Osteoblast (primary cell): ENCODE measurements around the gene TRABD2A. TPM values are rescaled to one million over a fixed set of nuclear protein-coding genes. Genes with fewer than 3 reads are reported as not detected.

Source experiments
- DNase-seq: peaks from one replicate; pipeline ENCODE4 v3.0.0; 2011; ENCODE audit warnings: low spot score, mixed read lengths; ENCODE audit not compliant: insufficient read length; ENCODE audit errors: missing footprints
- H2AFZ ChIP-seq: 2 replicates; pipeline ENCODE4 v1.6.0; 2011; ENCODE audit warnings: mild to moderate bottlenecking, low read length
- H3K27ac ChIP-seq: 2 replicates; pipeline ENCODE4 v1.5.1; 2011; ENCODE audit warnings: mild to moderate bottlenecking, low read depth, low read length, moderate library complexity
- H3K27me3 ChIP-seq: 2 replicates; pipeline ENCODE4 v1.6.0; 2012; ENCODE audit warnings: mild to moderate bottlenecking, control low read depth, inconsistent platforms, low read length, moderate library complexity; ENCODE audit not compliant: insufficient read depth
- H3K36me3 ChIP-seq: 2 replicates; pipeline ENCODE4 v1.5.1; 2011; ENCODE audit warnings: mild to moderate bottlenecking, low read length, control low read depth, moderate library complexity; ENCODE audit not compliant: insufficient read depth
- H3K4me1 ChIP-seq: 2 replicates; pipeline ENCODE4 v1.5.1; 2011; ENCODE audit warnings: mild to moderate bottlenecking, low read length, control low read depth, moderate library complexity; ENCODE audit not compliant: insufficient read depth
- H3K4me2 ChIP-seq: 2 replicates; pipeline ENCODE4 v1.6.0; 2011; ENCODE audit warnings: mild to moderate bottlenecking, low read length; ENCODE audit not compliant: insufficient read depth
- H3K4me3 ChIP-seq: fragments of 200-600 bp; sonication (generic); 3 replicates; pipeline ENCODE4 v1.5.1; 2012; ENCODE audit warnings: mild to moderate bottlenecking, low read length, inconsistent platforms; ENCODE audit not compliant: insufficient read depth
- H3K79me2 ChIP-seq: 2 replicates; pipeline ENCODE4 v1.6.0; 2012; ENCODE audit warnings: mild to moderate bottlenecking, low read length, control low read depth, inconsistent platforms; ENCODE audit not compliant: insufficient read depth
- H3K9me3 ChIP-seq: 2 replicates; pipeline ENCODE4 v1.5.1; 2011; ENCODE audit warnings: low read depth, low read length, control low read depth
- H4K20me1 ChIP-seq: 2 replicates; pipeline ENCODE4 v1.6.0; 2012; ENCODE audit warnings: mild to moderate bottlenecking, low read length, control low read depth; ENCODE audit not compliant: insufficient read depth
- CTCF ChIP-seq: IDR thresholded peaks from 2 replicates; pipeline ENCODE4 v1.5.1; 2011; ENCODE audit warnings: mild to moderate bottlenecking, low read depth, low read length, moderate library complexity; ENCODE audit errors: extremely low read depth
- total RNA-seq: library from RNA; depleted of rRNA; stranded (reverse); fragments of >200 nt; gene quantifications from 2 replicates; pipeline ENCODE4 v1.2.3, GENCODE V29; 2012

TRABD2A gene
- total RNA-seq, 1 donor = 2.9 TPM

- H3K4me2 ChIP-seq = no peak overlapping the region
- peaks cover 24% of the 10 kb centered on the region for H3K4me1 ChIP-seq
- no peaks in the 10 kb centered on the region for H3K79me2 ChIP-seq
- no peaks in the 10 kb centered on the region for H3K27me3 ChIP-seq
- H3K27ac ChIP-seq = no peak overlapping the region
- no peaks in the 10 kb centered on the region for H3K36me3 ChIP-seq
- TF ChIP-seq CTCF = no peak
- no peaks in the 10 kb centered on the region for H4K20me1 ChIP-seq
- no peaks in the 10 kb centered on the region for H3K9me3 ChIP-seq
- no peak overlapping the region for H2AFZ ChIP-seq
- no peak for DNase-seq
- H3K4me3 ChIP-seq = no peak overlapping the region
These were observed 5.9 kb upstream of the TRABD2A start for GRCh38 chr2:84886791-84887190.

- H4K20me1 ChIP-seq = no peaks in the 10 kb centered on the region
- H3K79me2 ChIP-seq = no peaks in the 10 kb centered on the region
- H3K9me3 ChIP-seq = no peaks in the 10 kb centered on the region
- H3K27ac ChIP-seq = no peak overlapping the region
- H3K4me3 ChIP-seq = no peak overlapping the region
- no peak for DNase-seq
- peaks cover 7% of the 10 kb centered on the region for H3K27me3 ChIP-seq
- H3K4me1 ChIP-seq = peaks cover 33% of the 10 kb centered on the region
- H3K4me2 ChIP-seq = no peak overlapping the region
- no peaks in the 10 kb centered on the region for H3K36me3 ChIP-seq
- H2AFZ ChIP-seq = peak overlapping the region; percentile 25
- TF ChIP-seq CTCF = no peak
These were observed 4.2 kb upstream of the TRABD2A start for GRCh38 chr2:84885111-84885510.

- no peaks in the 10 kb centered on the region for H4K20me1 ChIP-seq
- no peak overlapping the region for H3K4me2 ChIP-seq
- H3K36me3 ChIP-seq = no peaks in the 10 kb centered on the region
- peaks cover 35% of the 10 kb centered on the region for H3K4me1 ChIP-seq
- DNase-seq = no peak
- H3K27ac ChIP-seq = no peak overlapping the region
- H3K79me2 ChIP-seq = no peaks in the 10 kb centered on the region
- H3K9me3 ChIP-seq = no peaks in the 10 kb centered on the region
- peaks cover 9% of the 10 kb centered on the region for H3K27me3 ChIP-seq
- H3K4me3 ChIP-seq = no peak overlapping the region
- H2AFZ ChIP-seq = no peak overlapping the region
- no peak for TF ChIP-seq CTCF
These were observed 3.6 kb upstream of the TRABD2A start for GRCh38 chr2:84884449-84884848.

GRCh38 chr2:84882775-84883550, 2.1 kb upstream of the TRABD2A start:
- no peaks in the 10 kb centered on the region for H4K20me1 ChIP-seq
- peaks cover 24% of the 10 kb centered on the region for H3K4me1 ChIP-seq
- peaks cover 9% of the 10 kb centered on the region for H3K27me3 ChIP-seq
- H2AFZ ChIP-seq = peak overlapping the region; percentile 87
- H3K4me2 ChIP-seq = peak overlapping the region; percentile 1
- H3K4me3 ChIP-seq = no peak overlapping the region
- H3K27ac ChIP-seq = peak overlapping the region; percentile 8
- no peaks in the 10 kb centered on the region for H3K36me3 ChIP-seq
- no peak for DNase-seq
- H3K9me3 ChIP-seq = no peaks in the 10 kb centered on the region
- no peak for TF ChIP-seq CTCF
- no peaks in the 10 kb centered on the region for H3K79me2 ChIP-seq
